Kidney epithelial cell (primary cell): ENCODE data around the gene LRRC59. TPM values are rescaled to one million over a fixed set of nuclear protein-coding genes. Genes with fewer than 3 reads are reported as not detected.

Experiments
- DNase-seq: peaks from one replicate; pipeline ENCODE4 v3.0.0-alpha.2; 2010; ENCODE audit warnings: low read depth
- H3K27me3 ChIP-seq: 2 replicates; pipeline ENCODE4 v1.6.0; 2011; ENCODE audit warnings: low read length; ENCODE audit not compliant: control insufficient read depth, insufficient read depth
- H3K36me3 ChIP-seq: 2 replicates; pipeline ENCODE4 v1.5.1; 2011; ENCODE audit warnings: low read length; ENCODE audit not compliant: control insufficient read depth, insufficient read depth
- H3K4me3 ChIP-seq: 2 replicates; pipeline ENCODE4 v1.5.1; 2011; ENCODE audit warnings: low read depth, mild to moderate bottlenecking, control low read depth, low read length
- CTCF ChIP-seq: IDR thresholded peaks from 2 replicates; pipeline ENCODE4 v1.5.1; 2011; ENCODE audit warnings: mild to moderate bottlenecking, moderate library complexity, low read length, control low read depth, inconsistent platforms; ENCODE audit not compliant: insufficient read depth, poor library complexity, severe bottlenecking
- total RNA-seq: library from RNA; depleted of rRNA; stranded (reverse); fragments of >200 nt; gene quantifications from 2 replicates; pipeline ENCODE4 v1.2.3, GENCODE V29; 2015

Gene LRRC59
- total RNA-seq, 1 donor from 2014 or later, result 172 TPM

- Histone ChIP-seq H3K36me3 (peaks cover 1% of the 10 kb centered on the region), H3K4me3 (no peak overlapping the region), H3K27me3 (no peaks in the 10 kb centered on the region)
- no peak for DNase-seq
- no peak for TF ChIP-seq CTCF
Observed at GRCh38 chr17:50397919-50398285, 579 bp upstream of the LRRC59 start.

GRCh38 chr17:50396261-50397110 is 837 bp downstream of the LRRC59 start:
- H3K4me3 ChIP-seq, result peak overlapping the region; percentile 61
- no peak for DNase-seq
- H3K36me3 ChIP-seq, result peaks cover 3% of the 10 kb centered on the region
- no peaks in the 10 kb centered on the region for H3K27me3 ChIP-seq
- TF ChIP-seq CTCF, result no peak

GRCh38 chr17:50394711-50395110 is 2.6 kb downstream of the LRRC59 start:
- DNase-seq, result no peak
- H3K36me3 ChIP-seq, result peaks cover 3% of the 10 kb centered on the region
- no peaks in the 10 kb centered on the region for H3K27me3 ChIP-seq
- H3K4me3 ChIP-seq, result no peak overlapping the region
- TF ChIP-seq CTCF, result no peak

- TF ChIP-seq CTCF, result no peak
- Histone ChIP-seq H3K27me3 (no peaks in the 10 kb centered on the region), H3K4me3 (no peak overlapping the region), H3K36me3 (peaks cover 6% of the 10 kb centered on the region)
- DNase-seq, result no peak
Observed at GRCh38 chr17:50393700-50394099, 3.6 kb downstream of the LRRC59 start.

- DNase-seq, result no peak
- H3K4me3 ChIP-seq, result no peak overlapping the region
- no peaks in the 10 kb centered on the region for H3K27me3 ChIP-seq
- peaks cover 6% of the 10 kb centered on the region for H3K36me3 ChIP-seq
- TF ChIP-seq CTCF, result no peak
Observed at GRCh38 chr17:50392621-50393020, 4.7 kb downstream of the LRRC59 start.

GRCh38 chr17:50389534-50389933 is 7.8 kb downstream of the LRRC59 start:
- Histone ChIP-seq H3K27me3 (no peaks in the 10 kb centered on the region), H3K36me3 (peaks cover 9% of the 10 kb centered on the region), H3K4me3 (no peak overlapping the region)
- no peak for DNase-seq
- no peak for TF ChIP-seq CTCF
